ENCODE results near the gene CORO1C.
A peak's percentile ranks its signal among the peaks of the same experiment; 100 is the strongest.

Gene CORO1C

DNA sequence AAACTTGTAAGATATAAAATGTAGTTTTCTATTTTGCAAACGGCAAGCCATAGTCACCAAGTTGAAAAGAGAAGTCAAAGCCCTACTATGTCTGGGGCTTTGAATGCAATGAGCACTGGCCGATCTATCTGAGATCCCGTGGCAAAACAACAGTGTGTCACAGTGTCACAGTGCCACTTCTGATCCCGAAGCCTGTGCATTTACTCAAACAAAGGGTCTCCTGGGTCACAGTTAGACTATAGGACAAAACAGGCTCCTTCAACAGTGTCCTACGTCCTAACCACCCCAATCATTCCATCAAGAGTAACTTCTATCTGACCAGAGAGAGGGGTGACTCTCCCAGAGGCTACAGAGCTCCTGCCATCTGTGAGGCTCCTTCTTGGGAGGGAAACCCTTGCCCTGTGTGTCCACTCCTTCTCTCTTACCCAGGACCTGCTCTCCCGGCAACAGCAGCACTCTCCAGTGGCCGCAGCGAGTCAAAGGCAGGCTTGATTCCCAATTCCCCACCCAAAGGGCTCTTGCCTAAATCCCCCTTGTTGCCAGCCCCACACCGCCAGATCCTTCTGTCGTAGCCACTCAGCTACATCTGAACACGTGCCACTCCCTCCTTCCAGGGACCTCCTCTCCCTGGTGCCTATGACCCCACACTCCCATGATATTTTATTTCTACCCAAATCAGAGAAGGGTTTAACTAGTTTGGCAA is 83.6 kb downstream of the CORO1C start:
- TF ChIP-seq GATA3 (IDR thresholded peaks at IDR 0.05; ENCODE audit: low read depth, low read length) (no peak), GATA2 (IDR thresholded peaks at IDR 0.05; ENCODE audit: low read depth, low read length) (no peak)

GRCh38 chr12:108646600-108647579 is 84.4 kb downstream of the CORO1C start:
- TF ChIP-seq GATA3 (IDR thresholded peaks at IDR 0.05; ENCODE audit: low read depth, low read length), result no peak
- no peak for TF ChIP-seq GATA2 (IDR thresholded peaks at IDR 0.05; ENCODE audit: low read depth, low read length)

DNA sequence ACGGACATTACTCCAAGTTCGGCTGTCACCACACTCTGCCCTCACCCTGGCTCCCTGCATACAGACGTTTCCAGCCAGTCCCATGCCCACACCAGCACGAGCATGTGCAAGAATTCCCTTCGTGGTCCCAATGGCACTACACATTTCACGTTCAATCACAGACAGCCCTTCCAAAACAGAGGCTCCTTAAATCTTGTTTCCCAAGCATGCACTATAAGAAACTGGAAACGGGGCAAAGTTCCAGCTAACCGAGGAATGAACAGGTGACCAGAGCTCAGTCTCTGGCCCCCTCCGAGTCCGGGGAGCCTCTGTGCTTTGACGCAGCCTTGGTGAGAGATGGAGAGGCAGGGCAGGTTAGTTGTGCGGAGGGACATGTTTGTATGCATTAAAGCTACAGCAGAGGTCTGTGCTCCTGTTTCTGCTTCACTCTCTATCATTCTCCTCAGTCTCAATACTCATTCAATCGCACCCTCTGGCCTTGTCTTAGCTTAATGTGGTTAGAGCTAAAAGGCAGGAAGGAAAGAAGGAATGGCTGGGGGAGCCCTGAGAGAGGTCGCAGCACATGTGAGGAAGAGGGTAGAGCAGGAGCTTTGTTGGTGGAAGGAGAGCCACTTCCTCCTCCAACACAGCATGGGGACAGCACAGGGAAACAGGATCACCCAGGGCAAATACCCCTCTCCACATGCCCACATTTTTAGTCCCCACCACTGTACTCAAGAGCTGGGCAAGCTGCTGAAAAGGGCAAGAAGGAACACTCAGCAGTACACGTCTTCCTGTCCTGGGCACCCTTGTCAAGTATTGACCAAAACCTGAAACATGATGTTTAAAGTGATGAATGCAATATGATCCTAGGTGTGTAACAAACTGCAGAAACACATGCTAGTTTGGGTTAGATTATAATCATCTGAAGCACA is 85.4 kb downstream of the CORO1C start:
- no peak for TF ChIP-seq GATA2 (IDR thresholded peaks at IDR 0.05; ENCODE audit: low read depth, low read length)
- TF ChIP-seq GATA3 (IDR thresholded peaks at IDR 0.05; ENCODE audit: low read depth, low read length), result no peak

- no peak for TF ChIP-seq GATA3 (IDR thresholded peaks at IDR 0.05; ENCODE audit: low read depth, low read length)
These were observed 86.6 kb downstream of the CORO1C start for GRCh38 chr12:108644811-108645120.

DNA sequence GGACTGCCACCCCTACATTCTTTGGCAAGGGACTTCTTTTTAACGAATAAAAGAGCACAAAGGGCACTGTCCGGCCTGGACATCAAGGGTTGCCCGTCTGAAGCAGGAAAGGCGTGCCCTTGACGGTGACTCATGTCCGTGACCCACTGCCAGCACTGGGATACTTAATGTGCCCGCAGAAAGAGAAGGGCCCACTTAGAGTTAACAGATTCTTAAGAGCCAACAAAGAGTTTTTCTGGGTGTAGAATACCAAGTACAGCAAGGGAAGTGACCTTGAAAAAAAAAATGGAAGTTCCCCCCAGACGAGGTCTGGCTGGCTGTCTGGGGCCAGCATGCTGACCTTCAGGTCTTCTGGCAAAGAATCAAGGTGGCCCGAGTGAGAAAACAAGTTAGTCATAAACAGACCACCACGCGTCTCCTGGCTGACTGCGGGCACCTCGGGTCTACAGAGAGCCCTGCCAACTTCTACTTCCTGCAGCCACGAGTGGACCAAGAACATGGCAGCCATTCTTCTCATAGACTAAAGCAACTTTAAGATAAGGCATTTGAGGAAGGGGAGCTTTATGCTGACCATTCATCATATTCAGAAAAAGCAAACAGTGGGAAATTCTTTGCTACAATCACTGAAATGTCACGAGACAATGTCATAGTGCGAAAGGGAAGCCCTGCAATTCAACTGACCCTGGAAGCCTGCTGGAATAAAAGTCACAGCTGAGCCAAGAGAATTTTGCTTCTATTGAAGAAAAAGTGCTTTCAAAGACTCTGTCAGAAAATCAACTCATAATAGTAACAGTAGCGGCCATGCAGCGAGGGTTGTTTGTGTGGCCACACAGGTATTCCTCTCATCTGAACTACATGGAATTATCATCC is 87.1 kb downstream of the CORO1C start:
- no peak for TF ChIP-seq GATA3 (IDR thresholded peaks at IDR 0.05; ENCODE audit: low read depth, low read length)
- no peak for TF ChIP-seq GATA2 (IDR thresholded peaks at IDR 0.05; ENCODE audit: low read depth, low read length)

- TF ChIP-seq GATA2 (IDR thresholded peaks at IDR 0.05; ENCODE audit: low read depth, low read length), result no peak
- no peak for TF ChIP-seq GATA3 (IDR thresholded peaks at IDR 0.05; ENCODE audit: low read depth, low read length)
These were observed 88.2 kb downstream of the CORO1C start for GRCh38 chr12:108642899-108643654.

DNA sequence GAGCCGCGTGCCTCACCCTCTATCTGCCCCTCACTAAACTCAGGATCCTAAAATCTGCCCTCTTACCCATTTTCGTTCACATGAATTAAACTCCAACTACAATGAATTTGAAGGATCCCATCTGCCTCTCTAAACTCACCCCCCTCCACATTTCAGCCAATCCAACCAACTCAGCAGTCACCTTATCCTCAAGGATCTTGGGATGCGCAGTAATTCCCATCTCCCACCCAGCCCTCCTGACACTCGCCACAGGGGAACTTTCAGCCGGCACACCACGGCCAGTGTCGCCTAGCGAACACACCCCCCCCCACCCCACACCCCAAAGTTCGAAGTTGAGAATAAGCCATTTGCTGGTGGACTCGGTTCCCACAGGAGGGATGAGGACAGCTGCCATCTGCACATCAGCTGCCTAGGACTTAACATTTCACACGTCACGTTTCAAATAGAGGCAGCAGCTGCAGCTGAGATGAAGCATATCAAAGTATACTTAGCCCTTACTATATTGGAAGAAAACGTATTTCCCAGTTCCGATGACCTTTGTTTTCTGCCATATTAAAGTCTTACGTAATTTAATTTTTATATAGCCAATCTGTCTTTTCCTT is 88.9 kb downstream of the CORO1C start:
- no peak for TF ChIP-seq GATA2 (IDR thresholded peaks at IDR 0.05; ENCODE audit: low read depth, low read length)
- no peak for TF ChIP-seq GATA3 (IDR thresholded peaks at IDR 0.05; ENCODE audit: low read depth, low read length)

DNA sequence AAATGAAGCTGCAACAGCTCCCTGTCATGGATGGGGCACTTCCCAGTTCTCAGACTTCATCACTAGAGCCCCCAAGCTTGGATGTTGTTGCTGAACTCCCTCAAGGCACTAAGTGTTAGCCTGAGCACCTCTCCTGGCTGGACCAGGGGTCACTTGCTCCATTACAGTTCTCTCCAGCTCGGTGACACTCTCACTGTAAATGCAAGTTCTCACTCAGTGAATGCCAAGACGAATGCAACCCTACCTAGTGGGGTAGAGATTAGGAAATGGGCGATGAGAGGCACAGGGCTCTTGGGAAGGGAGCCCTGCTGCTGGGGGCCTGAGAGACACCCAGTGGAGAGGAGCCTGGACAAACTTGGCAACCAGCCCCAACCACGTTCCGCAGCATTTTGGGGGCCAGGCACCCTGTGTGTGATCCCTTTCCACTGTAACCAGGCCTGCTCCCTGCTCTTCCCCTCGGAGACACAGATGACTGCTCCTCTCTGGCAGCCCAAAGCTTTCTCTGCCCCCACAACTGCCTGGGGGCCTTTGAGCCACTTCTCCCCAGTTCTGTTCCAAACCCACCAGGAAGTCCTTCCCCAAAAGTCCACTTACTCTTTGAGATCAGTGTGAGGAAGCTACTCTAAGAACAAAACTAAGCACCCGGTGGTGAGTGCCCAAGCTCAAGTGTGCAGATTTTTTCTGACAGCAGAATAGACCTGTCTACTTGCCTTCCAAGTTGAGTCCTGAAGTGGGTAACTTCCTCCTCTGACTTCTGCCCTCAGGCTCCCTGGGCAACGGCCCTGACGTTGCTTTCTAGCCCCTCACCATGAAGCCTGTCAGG is 89.7 kb downstream of the CORO1C start:
- TF ChIP-seq GATA3 (IDR thresholded peaks at IDR 0.05; ENCODE audit: low read depth, low read length), result no peak
- no peak for TF ChIP-seq GATA2 (IDR thresholded peaks at IDR 0.05; ENCODE audit: low read depth, low read length)

DNA sequence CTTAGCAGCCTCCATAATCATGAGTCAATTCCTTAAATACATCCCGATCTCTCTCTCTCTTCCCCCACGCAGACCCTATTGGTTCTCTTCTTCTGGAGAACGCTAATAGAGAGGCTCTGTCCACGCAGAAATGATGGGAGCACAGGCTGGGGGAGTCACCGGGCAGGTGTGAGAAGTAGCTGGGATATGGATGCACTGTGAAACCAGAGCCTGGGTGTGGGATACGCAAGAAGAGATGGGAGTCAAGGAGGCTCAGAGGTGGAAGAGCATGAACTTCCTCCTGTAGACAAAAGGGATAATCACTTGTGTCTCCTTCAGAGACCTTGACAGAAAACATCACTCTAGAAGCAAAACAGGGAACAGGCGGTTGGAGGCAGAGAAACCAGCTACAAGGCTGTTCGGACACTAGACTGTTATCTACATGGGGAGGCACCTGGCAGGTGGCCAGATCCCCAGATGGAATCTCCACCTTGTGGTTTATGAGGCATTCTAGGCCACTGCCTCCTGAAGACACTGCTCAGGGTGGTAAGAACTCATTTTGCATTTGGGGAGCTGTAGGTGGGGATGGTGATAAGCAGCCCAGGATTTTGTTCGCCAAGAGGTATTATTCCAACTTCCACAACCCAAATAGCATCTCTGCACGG is 90.4 kb downstream of the CORO1C start:
- peak; percentile 31; the same call in 1 of the 2 replicates for TF ChIP-seq GATA2 (IDR thresholded peaks at IDR 0.05; ENCODE audit: low read depth, low read length)
- TF ChIP-seq GATA3 (IDR thresholded peaks at IDR 0.05; ENCODE audit: low read depth, low read length), result no peak

DNA sequence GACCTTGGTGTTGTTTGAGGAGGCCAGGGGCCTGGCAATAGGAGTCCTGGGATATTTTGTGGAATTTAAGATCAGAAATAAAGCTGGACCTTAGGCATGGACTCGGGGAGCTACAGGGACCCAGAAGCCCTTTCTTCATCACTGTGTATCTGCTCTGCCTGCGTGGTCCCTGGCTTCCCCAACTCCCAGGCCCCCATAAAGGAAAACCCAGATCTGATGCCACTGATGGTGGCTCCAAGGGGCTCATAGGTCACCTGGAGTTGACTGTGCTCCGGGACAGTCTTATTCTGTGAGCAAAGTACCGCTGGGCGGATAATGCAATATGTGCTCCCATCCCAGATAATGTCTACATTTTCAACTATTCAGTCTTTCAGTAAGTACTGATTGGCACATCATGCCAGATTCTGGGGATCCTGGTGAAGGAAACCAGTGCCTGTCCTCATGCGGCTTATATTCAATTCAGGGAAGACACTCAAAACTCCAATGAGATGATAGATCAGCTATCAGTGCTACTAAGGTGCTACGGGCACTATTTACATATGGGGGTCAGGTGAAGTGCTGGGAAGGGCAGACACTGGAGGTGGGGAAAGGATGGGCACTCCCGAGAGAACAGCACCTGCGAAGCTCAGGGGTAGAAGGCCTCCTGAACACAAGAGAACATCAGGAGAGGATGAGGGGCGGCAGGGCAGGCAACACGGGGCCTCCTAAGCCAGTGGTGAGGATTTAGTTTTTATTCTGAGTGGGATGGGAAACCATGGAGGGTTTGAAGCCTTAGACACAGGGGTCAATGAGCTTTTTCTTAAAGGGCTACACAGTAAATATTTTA is 92.1 kb downstream of the CORO1C start:
- no peak for TF ChIP-seq GATA2 (IDR thresholded peaks at IDR 0.05; ENCODE audit: low read depth, low read length)
- no peak for TF ChIP-seq GATA3 (IDR thresholded peaks at IDR 0.05; ENCODE audit: low read depth, low read length)

All from SH-SY5Y (cell line).